Uterus (tissue), 2 donors: ENCODE measurements around the gene PCDH9.

Experiments used
- POLR2A ChIP-seq, 2 donors: fragments of 450-650 bp; IDR thresholded peaks; one replicate each; pipeline ENCODE4 v1.6.1; 2016; ENCODE audit warnings: antibody characterized with exemption in 2 of 2, mild to moderate bottlenecking in 1 of 2, moderate library complexity in 1 of 2
- TF ChIP-seq, protein P1 (sequence below), 4 experiments: fragments of 200-600 bp in 2 of 4; fragments of 450-650 bp in 2 of 4; sonication (generic) in 2 of 4; IDR thresholded peaks; one replicate each; pipeline ENCODE4 v1.5.1; 2016 to 2019; ENCODE audit warnings: antibody characterized with exemption in 4 of 4, mild to moderate bottlenecking in 2 of 4, moderate library complexity in 1 of 4

DNA sequence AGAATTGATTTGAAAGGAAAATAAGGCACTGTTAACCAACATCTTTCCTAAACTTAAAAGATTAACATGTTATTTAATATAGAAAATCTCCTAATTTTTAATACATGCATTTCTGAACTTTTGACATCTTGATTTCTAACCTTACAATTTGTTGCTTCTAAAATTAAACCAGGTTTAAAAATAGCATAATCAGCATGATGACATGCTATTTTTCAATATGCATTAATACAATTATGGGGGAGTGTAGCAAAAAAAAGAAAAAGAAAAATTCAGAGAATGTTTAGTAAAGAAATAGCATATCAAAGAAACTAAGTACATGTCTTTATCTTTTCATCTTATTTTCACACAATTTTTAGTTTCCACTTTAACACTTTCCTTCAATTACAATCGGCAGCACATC lies 98.7 kb downstream of the PCDH9 start:
- TF ChIP-seq, protein P1, sequence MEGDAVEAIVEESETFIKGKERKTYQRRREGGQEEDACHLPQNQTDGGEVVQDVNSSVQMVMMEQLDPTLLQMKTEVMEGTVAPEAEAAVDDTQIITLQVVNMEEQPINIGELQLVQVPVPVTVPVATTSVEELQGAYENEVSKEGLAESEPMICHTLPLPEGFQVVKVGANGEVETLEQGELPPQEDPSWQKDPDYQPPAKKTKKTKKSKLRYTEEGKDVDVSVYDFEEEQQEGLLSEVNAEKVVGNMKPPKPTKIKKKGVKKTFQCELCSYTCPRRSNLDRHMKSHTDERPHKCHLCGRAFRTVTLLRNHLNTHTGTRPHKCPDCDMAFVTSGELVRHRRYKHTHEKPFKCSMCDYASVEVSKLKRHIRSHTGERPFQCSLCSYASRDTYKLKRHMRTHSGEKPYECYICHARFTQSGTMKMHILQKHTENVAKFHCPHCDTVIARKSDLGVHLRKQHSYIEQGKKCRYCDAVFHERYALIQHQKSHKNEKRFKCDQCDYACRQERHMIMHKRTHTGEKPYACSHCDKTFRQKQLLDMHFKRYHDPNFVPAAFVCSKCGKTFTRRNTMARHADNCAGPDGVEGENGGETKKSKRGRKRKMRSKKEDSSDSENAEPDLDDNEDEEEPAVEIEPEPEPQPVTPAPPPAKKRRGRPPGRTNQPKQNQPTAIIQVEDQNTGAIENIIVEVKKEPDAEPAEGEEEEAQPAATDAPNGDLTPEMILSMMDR (IDR thresholded peaks at IDR 0.05) = no peak
- TF ChIP-seq POLR2A (IDR thresholded peaks at IDR 0.05) = no peak
